Peyer's patch (tissue), 4 donors: Measurements from ENCODE around the gene OR2B2.

Experiments used
- CTCF ChIP-seq, 6 experiments: fragments of 450-650 bp in 4 of 6; fragments of 200-600 bp in 2 of 6; sonication (generic) in 1 of 6; IDR thresholded peaks; one replicate each; pipeline ENCODE4 v1.5.1; 2017 to 2019; ENCODE audit warnings: antibody characterized with exemption in 6 of 6, mild to moderate bottlenecking in 3 of 6, moderate library complexity in 1 of 6
- POLR2A ChIP-seq, 2 donors: fragments of 450-650 bp; IDR thresholded peaks; one replicate each; pipeline ENCODE4 v1.5.1; 2017; ENCODE audit warnings: antibody characterized with exemption in 2 of 2, mild to moderate bottlenecking in 2 of 2, moderate library complexity in 2 of 2

DNA sequence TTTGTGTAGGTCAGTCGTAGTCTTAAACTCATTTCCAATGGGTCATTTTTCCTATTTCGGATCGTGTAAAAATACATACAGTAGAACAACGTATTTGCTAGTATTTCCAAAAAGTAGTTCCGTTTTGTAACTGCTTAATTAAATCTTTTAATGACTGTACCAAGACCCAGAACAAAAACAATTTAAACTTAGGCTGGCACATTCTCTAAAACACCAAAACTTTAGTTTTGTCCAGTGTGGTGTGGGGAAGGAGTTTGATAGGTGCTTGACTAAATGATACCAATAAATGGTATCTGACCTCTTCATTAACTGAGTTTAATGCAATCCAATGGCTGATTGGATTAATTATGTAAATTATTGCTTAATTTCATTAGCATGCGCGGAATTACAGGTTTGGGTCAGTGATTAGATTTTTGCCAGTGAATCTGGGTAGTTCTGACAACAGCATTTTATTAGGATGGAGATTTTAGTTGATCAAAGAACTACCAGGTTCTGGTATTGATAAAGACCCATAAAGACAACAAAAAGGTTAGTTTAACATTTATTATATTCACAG lies 20.8 kb downstream of the OR2B2 start:
- TF ChIP-seq CTCF (IDR thresholded peaks at IDR 0.05) (no peak), POLR2A (IDR thresholded peaks at IDR 0.05) (no peak)
